Muscle of leg (tissue), 16 donors: Measurements from ENCODE around the gene AGAP3. TPM values are rescaled to one million over a fixed set of nuclear protein-coding genes. Genes with fewer than 3 reads are reported as not detected.
"Not testable (repeated sequence)": the region's sequence is repeated elsewhere in the genome, so short reads cannot be mapped to it uniquely, and the experiment has no call there.

Source experiments
- DNase-seq: peaks from one replicate; pipeline ENCODE4 v3.0.0; 2013
- H3K27ac ChIP-seq: one replicate; pipeline ENCODE4 v1.5.1; 2013; ENCODE audit warnings: mild to moderate bottlenecking, low read length, control low read depth
- H3K27me3 ChIP-seq: one replicate; pipeline ENCODE4 v1.6.1; 2013; ENCODE audit warnings: low read length; ENCODE audit not compliant: control insufficient read depth, insufficient read depth
- H3K36me3 ChIP-seq: one replicate; pipeline ENCODE4 v1.6.1; 2013; ENCODE audit warnings: low read length; ENCODE audit not compliant: control insufficient read depth, insufficient read depth
- H3K4me1 ChIP-seq: one replicate; pipeline ENCODE4 v1.6.1; 2013; ENCODE audit warnings: low read length; ENCODE audit not compliant: control insufficient read depth, insufficient read depth
- H3K4me3 ChIP-seq: one replicate; pipeline ENCODE4 v1.5.1; 2013; ENCODE audit warnings: low read length, control low read depth
- H3K9me3 ChIP-seq: replicated peaks from 2 replicates; pipeline ENCODE4 v1.6.1; 2013; ENCODE audit warnings: low read depth, low read length; ENCODE audit not compliant: control insufficient read depth
- WGBS: methylation state at CpG from one replicate; pipeline ENCODE4 v1.1.5; 2013; ENCODE audit warnings: missing lambda C conversion rate; ENCODE audit not compliant: insufficient coverage; 5-methylcytosine and 5-hydroxymethylcytosine counted together
- long read RNA-seq, 11 donors: transcript quantifications; one replicate each; lab custom pipeline, GENCODE V29; 2026
- polyA plus RNA-seq, 8 donors: library from polyadenylated mRNA; unstranded; fragments of 120-200 nt; gene quantifications; one replicate each; pipeline versions ENCODE4 v1.2.1 to v1.2.3, GENCODE V29; 2013; ENCODE audit warnings: inconsistent platforms in 1 of 8, low replicate concordance in 1 of 8; ENCODE audit not compliant: insufficient read length in 8 of 8, insufficient read depth in 1 of 8
- total RNA-seq: library from RNA; stranded (reverse); fragments of 120-200 nt; gene quantifications from one replicate; pipeline ENCODE4 v1.2.4, GENCODE V29; 2013

Gene AGAP3
- total RNA-seq (37.0 TPM), polyA plus RNA-seq (10 to 100 TPM; 64.5 to 95.4 (median 76.3) TPM)
- long read RNA-seq, donor 1, partial matches to known transcripts = 10 of 12 reads
- long read RNA-seq, donor 1, other reads (novel, unspliced or antisense) = 0 of 12 reads
- long read RNA-seq, donor 2 = 0 reads
- long read RNA-seq, donor 3, partial matches to known transcripts = 0 of 7 reads
- long read RNA-seq, donor 3, other reads (novel, unspliced or antisense) = 0 of 7 reads
- long read RNA-seq, donor 4, partial matches to known transcripts = 9 of 13 reads
- long read RNA-seq, donor 4, other reads (novel, unspliced or antisense) = 0 of 13 reads
- long read RNA-seq, donor 5, partial matches to known transcripts = 7 of 13 reads
- long read RNA-seq, donor 5, other reads (novel, unspliced or antisense) = 0 of 13 reads
- long read RNA-seq, donor 6, partial matches to known transcripts = 14 of 21 reads
- long read RNA-seq, donor 6, other reads (novel, unspliced or antisense) = 0 of 21 reads
- long read RNA-seq, donor 7, partial matches to known transcripts = 7 of 8 reads
- long read RNA-seq, donor 7, other reads (novel, unspliced or antisense) = 0 of 8 reads
- long read RNA-seq, donor 8, partial matches to known transcripts = 5 of 6 reads
- long read RNA-seq, donor 8, other reads (novel, unspliced or antisense) = 0 of 6 reads
- long read RNA-seq, donor 9, partial matches to known transcripts = 15 of 18 reads
- long read RNA-seq, donor 9, other reads (novel, unspliced or antisense) = 0 of 18 reads
- long read RNA-seq, donor 10, partial matches to known transcripts = 34 of 40 reads
- long read RNA-seq, donor 10, other reads (novel, unspliced or antisense) = 0 of 40 reads
- long read RNA-seq, donor 11, partial matches to known transcripts = 18 of 20 reads
- long read RNA-seq, donor 11, other reads (novel, unspliced or antisense) = 0 of 20 reads

- under 1% methylated on average over 63 of the region's 84 CpGs for WGBS
- H3K4me3 ChIP-seq = peak within 1 kb of the TSS; percentile 87
- no peaks in the 10 kb centered on the region for H3K27me3 ChIP-seq
- H3K9me3 ChIP-seq = no peaks in the 10 kb centered on the region
- peak; percentile 95 for DNase-seq
- H3K4me1 ChIP-seq = peaks cover 68% of the 10 kb centered on the region
- peak within 1 kb of the TSS; percentile 97 for H3K27ac ChIP-seq
- H3K36me3 ChIP-seq = peaks cover 2% of the 10 kb centered on the region
Observed at GRCh38 chr7:151085691-151086620, at the start of gene AGAP3. Gene AGAP3, plus strand, starts transcription at chr7:151086475. Its CDS starts 267 bp downstream, at chr7:151086742.

- peak; percentile 53 for DNase-seq
- Histone ChIP-seq H3K4me3 (no peak overlapping the region), H3K27me3 (no peaks in the 10 kb centered on the region), H3K4me1 (peaks cover 14% of the 10 kb centered on the region), H3K27ac (no peak overlapping the region), H3K36me3 (peaks cover 56% of the 10 kb centered on the region), H3K9me3 (no peaks in the 10 kb centered on the region)
- 53% methylated on average over 8 of the region's 12 CpGs for WGBS
Observed at GRCh38 chr7:151038951-151039849, 47.1 kb upstream of the AGAP3 start.

- WGBS = 53% methylated on average over 12 of the region's 18 CpGs
- peaks cover 52% of the 10 kb centered on the region for H3K36me3 ChIP-seq
- peaks cover 15% of the 10 kb centered on the region for H3K4me1 ChIP-seq
- H3K9me3 ChIP-seq = no peaks in the 10 kb centered on the region
- no peak overlapping the region for H3K27ac ChIP-seq
- no peaks in the 10 kb centered on the region for H3K27me3 ChIP-seq
- DNase-seq = no peak
- no peak overlapping the region for H3K4me3 ChIP-seq
Observed at GRCh38 chr7:151039850-151040548, 46.3 kb upstream of the AGAP3 start.

- DNase-seq = no peak
- H3K4me3 ChIP-seq = no peak overlapping the region
- H3K4me1 ChIP-seq = peaks cover 23% of the 10 kb centered on the region
- H3K27ac ChIP-seq = no peak overlapping the region
- H3K27me3 ChIP-seq = no peaks in the 10 kb centered on the region
- H3K36me3 ChIP-seq = peaks cover 53% of the 10 kb centered on the region
- H3K9me3 ChIP-seq = no peaks in the 10 kb centered on the region
- WGBS = 86% methylated on average over 29 of the region's 30 CpGs
Observed at GRCh38 chr7:151040616-151041375, 45.5 kb upstream of the AGAP3 start.

- H3K36me3 ChIP-seq = peaks cover 41% of the 10 kb centered on the region
- DNase-seq, H3K27me3 ChIP-seq, H3K4me3 ChIP-seq, H3K9me3 ChIP-seq, H3K27ac ChIP-seq: not testable (repeated sequence)
- WGBS = 90% methylated on average over 9 of the region's 10 CpGs
- H3K4me1 ChIP-seq = peaks cover 49% of the 10 kb centered on the region
Observed at GRCh38 chr7:151043449-151043848, 42.8 kb upstream of the AGAP3 start.

- H3K9me3 ChIP-seq = no peaks in the 10 kb centered on the region
- H3K36me3 ChIP-seq = peaks cover 39% of the 10 kb centered on the region
- DNase-seq = no peak
- WGBS = 94% methylated on average over 13 of the region's 20 CpGs
- no peaks in the 10 kb centered on the region for H3K27me3 ChIP-seq
- no peak overlapping the region for H3K27ac ChIP-seq
- H3K4me1 ChIP-seq = peaks cover 48% of the 10 kb centered on the region
- no peak overlapping the region for H3K4me3 ChIP-seq
Observed at GRCh38 chr7:151043959-151044358, 42.3 kb upstream of the AGAP3 start.

GRCh38 chr7:151045262-151045661, 41.0 kb upstream of the AGAP3 start:
- peaks cover 4% of the 10 kb centered on the region for H3K27me3 ChIP-seq
- no peak overlapping the region for H3K4me3 ChIP-seq
- 55% methylated on average over 7 of the region's 11 CpGs for WGBS
- H3K36me3 ChIP-seq = peaks cover 37% of the 10 kb centered on the region
- no peak for DNase-seq
- H3K9me3 ChIP-seq = no peaks in the 10 kb centered on the region
- H3K4me1 ChIP-seq = peaks cover 39% of the 10 kb centered on the region
- H3K27ac ChIP-seq = no peak overlapping the region

- Histone ChIP-seq H3K27ac (no peak overlapping the region), H3K4me1 (peaks cover 43% of the 10 kb centered on the region)
- WGBS = 90% methylated on average over 4 of the region's 9 CpGs
Observed at GRCh38 chr7:151045967-151046366, 40.3 kb upstream of the AGAP3 start.

More at GRCh38 chr7:151045967-151046366, 40.3 kb upstream of the AGAP3 start:
- Histone ChIP-seq H3K9me3 (no peaks in the 10 kb centered on the region), H3K4me3 (no peak overlapping the region), H3K36me3 (peaks cover 37% of the 10 kb centered on the region), H3K27me3 (peaks cover 11% of the 10 kb centered on the region)
- no peak for DNase-seq
